Heart right ventricle (tissue), 16 donors: ENCODE measurements around the gene PTGS1. TPM values are rescaled to one million over a fixed set of nuclear protein-coding genes. Genes with fewer than 3 reads are reported as not detected.
A peak's percentile ranks its signal among the peaks of the same experiment; 100 is the strongest.
"Not testable (repeated sequence)": the region's sequence is repeated elsewhere in the genome, so short reads cannot be mapped to it uniquely, and the experiment has no call there.

Source experiments
- ATAC-seq, 8 donors: fragments of 200-7000 bp; cut with Tn5 transposase; one replicate each; pipeline ENCODE4 v1.9.1; 2020; ENCODE audit warnings: mild to moderate bottlenecking in 8 of 8, moderate library complexity in 8 of 8, moderate number of reproducible peaks in 1 of 8
- DNase-seq, 2 donors: peaks; one replicate each; pipeline ENCODE4 v3.0.0-alpha.2; 2020
- H3K27ac ChIP-seq, 10 donors: fragments of 200-600 bp; sonication (generic) in 2 of 10; one replicate each; pipeline versions ENCODE4 v1.5.0 to v1.8.0; 2020 to 2022; ENCODE audit warnings: mild to moderate bottlenecking in 3 of 10
- H3K27me3 ChIP-seq, 7 donors: fragments of 200-600 bp; one replicate each; pipeline ENCODE4 v1.8.0; 2021 to 2022; ENCODE audit warnings: mild to moderate bottlenecking in 2 of 7
- H3K36me3 ChIP-seq, 9 donors: fragments of 200-600 bp; sonication (generic) in 1 of 9; one replicate each; pipeline versions ENCODE4 v1.5.0 to v1.8.0; 2020 to 2022; ENCODE audit warnings: mild to moderate bottlenecking in 2 of 9
- H3K4me1 ChIP-seq, 9 donors: fragments of 200-600 bp; sonication (generic) in 1 of 9; one replicate each; pipeline versions ENCODE4 v1.5.0 to v1.8.0; 2020 to 2022; ENCODE audit warnings: mild to moderate bottlenecking in 4 of 9
- H3K4me3 ChIP-seq, 10 donors: fragments of 200-600 bp; sonication (generic) in 2 of 10; one replicate each; pipeline versions ENCODE4 v1.5.0 to v1.8.0; 2020 to 2022; ENCODE audit warnings: mild to moderate bottlenecking in 7 of 10, moderate library complexity in 2 of 10
- H3K9me3 ChIP-seq, 11 donors: fragments of 200-600 bp in 10 of 11; sonication (generic) in 2 of 11; one replicate each; pipeline versions ENCODE4 v1.5.0 to v1.8.0; 2013 to 2022; ENCODE audit warnings: mild to moderate bottlenecking in 2 of 11, control low read depth in 1 of 11, moderate library complexity in 1 of 11
- CTCF ChIP-seq, 9 donors: fragments of 200-600 bp; sonication (generic) in 2 of 9; IDR thresholded peaks; one replicate each; pipeline versions ENCODE4 v1.5.0 to v1.8.0; 2021 to 2022; ENCODE audit warnings: antibody characterized with exemption in 9 of 9, mild to moderate bottlenecking in 5 of 9, moderate library complexity in 1 of 9
- WGBS, 2 donors: extraction: QIAGEN DNeasy Blood & Tissue Kit; methylation state at CpG; one replicate each; pipeline ENCODE4 v1.1.7; 2013; ENCODE audit warnings: inconsistent platforms in 1 of 2; 5-methylcytosine and 5-hydroxymethylcytosine counted together
- intact Hi-C, 10 donors: fragments of 100-400 bp; cut with DNase I; formaldehyde crosslinking; loops; one replicate each; pipeline versions ENCODE4 v1.11.1 to v1.14.2; 2022
- long read RNA-seq, 3 donors: library from polyadenylated mRNA; unstranded; transcript quantifications; one replicate each; pipeline ENCODE4 v2.0.0, GENCODE V29; 2020 to 2021
- polyA plus RNA-seq, 2 donors: library from polyadenylated mRNA; stranded (reverse); fragments of 200-250 nt; gene quantifications; one replicate each; pipeline ENCODE4 v1.2.3, GENCODE V29; 2013
- total RNA-seq, 10 donors: library from RNA; stranded (reverse); fragmentation: NEBNext Ultra II Directional in 3 of 10; extraction: Animal tissue kit (Norgen Biotek cat#: 25700) in 3 of 10; gene quantifications; one replicate each; pipeline versions ENCODE4 v1.2.1 to v1.2.4, GENCODE V29; 2021 to 2023
- donor health status: Arrhythmogenic right ventricular cardiomyopathy.
- donor health status: ischemic (EF 13 %, LVEDD 7.1; RV severe dilation, severe dysfunction).
- donor health status: healthy with polysubstance abuse.
- donor health status: DM: no; HTN: yes; CAD: no.
- donor health status: DM: no; HTN: no; CAD: no.
- donor health status: ischemic (EF 25% LVEDD 6.9; RV normal size, moderate dysfunction).
- donor health status: ischemic (EF 25% LVEDD 5.7; RV mildly dilated, moderate dysfunction).
- donor health status: healthy.
- donor health status: DM: yes; HTN: yes; CAD: no.
- donor health status: Ischemic cardiomyopathy.
- donor health status: ischemic (EF 35%, LVEDD 5.7; RV mildly dilated, moderate dysfunction).
- donor health status: nonischemic (EF 11% LVEDD 7.7; RV severe dilation, severe dysfunction).
- donor health status: DM: yes; HTN: yes; CAD: no.
- donor health status: PGD.
- donor health status: ischemic (EF 29% LVEDD 5.4; RV normal size, mild dysfunction).
- donor health status: nonischemic (EF 23%, LVEDD 6.1; RV moderate dilation, normal function).

Gene PTGS1
- total RNA-seq (10 to 100 TPM in 1 of 10 donors, 1 to 10 TPM in 9; 1.1 to 15.6 (median 4.0) TPM), polyA plus RNA-seq (1 to 10 TPM in 1 of 2 donors, under 1 TPM in 1; 0.95 to 2.9 TPM)
- long read RNA-seq, donor 1, partial matches to known transcripts, result 1 of 2 reads
- long read RNA-seq, donor 1, other reads (novel, unspliced or antisense), result 1 of 2 reads
- long read RNA-seq, donor 2, full-length matches to known transcripts, result 2 of 2 reads
- long read RNA-seq, donor 2, partial matches to known transcripts, result 0 of 2 reads
- long read RNA-seq, donor 2, other reads (novel, unspliced or antisense), result 0 of 2 reads
- long read RNA-seq, donor 3, partial matches to known transcripts, result 0 of 3 reads
- long read RNA-seq, donor 3, other reads (novel, unspliced or antisense), result 2 of 3 reads

DNA sequence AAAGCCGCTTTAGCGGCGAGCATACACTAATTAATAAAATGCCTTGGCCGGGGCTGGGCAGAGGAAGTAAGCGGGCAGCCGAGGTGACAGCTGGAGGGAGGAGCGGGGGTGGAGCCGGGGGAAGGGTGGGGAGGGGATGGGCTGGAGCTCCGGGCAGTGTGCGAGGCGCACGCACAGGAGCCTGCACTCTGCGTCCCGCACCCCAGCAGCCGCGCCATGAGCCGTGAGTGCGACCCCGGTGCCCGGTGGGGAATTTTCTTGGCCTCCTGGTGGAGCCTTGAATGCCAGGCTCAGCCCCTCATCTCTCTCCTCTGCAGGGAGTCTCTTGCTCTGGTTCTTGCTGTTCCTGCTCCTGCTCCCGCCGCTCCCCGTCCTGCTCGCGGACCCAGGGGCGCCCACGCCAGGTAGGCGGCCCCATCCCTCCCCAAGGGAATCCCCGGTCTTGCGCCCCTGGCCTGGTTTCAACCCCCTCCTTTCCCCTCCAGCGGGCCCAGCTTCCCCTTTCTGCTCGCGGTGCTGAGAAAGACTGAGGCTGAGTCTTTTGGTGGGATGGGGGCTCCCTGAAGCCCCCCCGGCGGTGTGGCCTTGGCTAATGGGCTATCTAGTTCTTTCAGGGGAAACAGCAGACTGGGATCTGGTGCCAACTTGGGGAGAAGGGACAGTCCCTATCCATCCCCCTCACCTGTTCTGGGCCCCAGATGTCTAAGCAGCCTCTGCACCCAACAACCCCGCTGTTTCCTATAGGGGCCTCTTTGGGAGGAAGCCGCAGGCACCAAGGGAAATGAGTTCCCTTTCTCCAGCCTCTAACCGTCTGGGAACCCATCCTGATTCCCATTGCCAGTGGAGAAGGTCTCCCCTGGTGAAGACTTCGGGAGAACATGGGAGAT is at the start of gene PTGS1:
Gene PTGS1, plus strand, starts transcription at position 156 of the 887 bp plus-strand sequence. Its CDS starts 61 bp downstream, at position 217.
- H3K4me1 ChIP-seq, result peaks cover 0 to 45% (median 23%) of the 10 kb centered on the region in 9 donors
- WGBS, 2 donors, result 6 to 7% methylated on average over 38 to 39 of the region's 39 CpGs
- intact Hi-C loops, result loop anchor here in 4 of 10 donors (10.0 kb wide), 1 partner anchor 84 kb away; no protein-coding TSS in a partner anchor
- peak; percentile 43 to 63 for DNase-seq
- peak within 1 kb of the TSS in 9 of 10 donors; percentile 29 to 66 (median 52) for H3K4me3 ChIP-seq
- no peaks in the 10 kb centered on the region for H3K36me3 ChIP-seq
- peaks cover 0 to 17% (median 5%) of the 10 kb centered on the region in 7 donors for H3K27me3 ChIP-seq
- no peak for TF ChIP-seq CTCF (IDR thresholded peaks at IDR 0.05)
- H3K27ac ChIP-seq, result peak within 1 kb of the TSS in 2 of 10 donors; percentile 18 to 81
- no peaks in the 10 kb centered on the region for H3K9me3 ChIP-seq
- peak in 7 of 8 donors; percentile 54 to 75 (median 66) for ATAC-seq

GRCh38 chr9:122322553-122322952 is 48.3 kb upstream of the PTGS1 start:
- DNase-seq, result no peak
- peak in 4 of 8 donors; percentile 14 to 66 (median 56) for ATAC-seq
- WGBS, 2 donors, result 59 to 65% methylated on average over 2 of the region's 2 CpGs
- H3K4me3 ChIP-seq, result no peak overlapping the region
- peaks cover 0 to 78% (median 18%) of the 10 kb centered on the region in 9 donors for H3K36me3 ChIP-seq
- no peaks in the 10 kb centered on the region for H3K9me3 ChIP-seq
- no peaks in the 10 kb centered on the region for H3K27me3 ChIP-seq
- H3K27ac ChIP-seq, result no peak overlapping the region
- TF ChIP-seq CTCF (IDR thresholded peaks at IDR 0.05), result no peak
- intact Hi-C loops, result no loop called here
- peaks cover 0 to 25% (median 8%) of the 10 kb centered on the region in 9 donors for H3K4me1 ChIP-seq

DNA sequence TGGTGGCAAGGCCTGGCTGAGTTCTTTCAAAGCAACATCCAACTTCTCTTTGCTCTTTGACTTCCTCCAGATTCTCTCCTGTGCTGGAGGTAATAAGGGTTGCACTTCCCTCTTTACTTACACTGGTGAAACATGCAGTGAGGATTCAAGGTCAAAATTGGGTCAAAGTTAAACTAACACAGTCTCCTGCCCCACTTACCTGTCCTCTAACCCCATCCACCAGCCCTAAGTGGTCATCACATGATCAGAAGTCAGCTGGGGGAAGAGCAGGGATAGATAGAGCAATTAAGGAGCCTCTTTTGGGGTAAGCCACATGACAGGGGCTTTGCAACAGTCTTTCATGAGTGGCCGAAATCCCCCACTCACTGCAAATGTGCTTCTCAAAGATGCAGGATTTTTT is 46.2 kb upstream of the PTGS1 start:
- WGBS, 2 donors, result 87 to 88% methylated on average over 1 of the region's 1 CpG
- Histone ChIP-seq H3K4me1 (peaks cover 0 to 22% (median 4%) of the 10 kb centered on the region in 9 donors), H3K36me3 (peaks cover 0 to 73% (median 18%) of the 10 kb centered on the region in 9 donors)
- H3K4me3 ChIP-seq, ATAC-seq, H3K9me3 ChIP-seq, DNase-seq, H3K27ac ChIP-seq, H3K27me3 ChIP-seq, intact Hi-C loops: not testable (repeated sequence)

GRCh38 chr9:122325124-122325523 is 45.7 kb upstream of the PTGS1 start:
- peaks cover 0 to 68% (median 18%) of the 10 kb centered on the region in 9 donors for H3K36me3 ChIP-seq
- WGBS, 2 donors, result 46 to 59% methylated on average over 1 of the region's 1 CpG
- H3K27ac ChIP-seq, result no peak overlapping the region
- TF ChIP-seq CTCF (IDR thresholded peaks at IDR 0.05), result no peak
- H3K4me3 ChIP-seq, result no peak overlapping the region
- H3K27me3 ChIP-seq, result no peaks in the 10 kb centered on the region
- ATAC-seq (peak in 3 of 8 donors; percentile 20 to 52 (median 23)), DNase-seq (no peak)
- intact Hi-C loops, result no loop called here
- no peaks in the 10 kb centered on the region for H3K9me3 ChIP-seq
- peaks cover 0 to 25% (median 7%) of the 10 kb centered on the region in 9 donors for H3K4me1 ChIP-seq
